GM12891 (cell line): ENCODE measurements around the gene MSI2.

Experiments used
- DNase-seq: peaks from one replicate; pipeline ENCODE4 v3.0.0; 2011; ENCODE audit warnings: low spot score; ENCODE audit not compliant: insufficient read length
- FAIRE-seq: peaks from 2 replicates; lab custom pipeline; 2011; peaks lifted over from hg19 to GRCh38; lab: Jason Lieb, UNC
- PAX5 ChIP-seq: IDR thresholded peaks from 2 replicates; pipeline ENCODE4 v1.6.1; 2011; ENCODE audit warnings: low read length, moderate library complexity, mild to moderate bottlenecking; ENCODE audit not compliant: insufficient read depth, severe bottlenecking
- POLR2A ChIP-seq: IDR thresholded peaks from 2 replicates; pipeline ENCODE4 v1.6.1; 2011; ENCODE audit warnings: low read depth, low read length, control low read depth
- POLR2AphosphoS5 ChIP-seq: IDR thresholded peaks from 2 replicates; pipeline ENCODE4 v1.6.1; 2011; ENCODE audit warnings: low read depth, low read length, control low read depth
- POU2F2 ChIP-seq: IDR thresholded peaks from 2 replicates; pipeline ENCODE4 v1.6.1; 2011; ENCODE audit warnings: low read depth, mild to moderate bottlenecking, control low read depth, low read length, moderate library complexity
- SPI1 ChIP-seq: IDR thresholded peaks from 2 replicates; pipeline ENCODE4 v1.6.1; 2011; ENCODE audit warnings: low read depth, low read length, control low read depth
- TAF1 ChIP-seq: IDR thresholded peaks from 2 replicates; pipeline ENCODE4 v1.6.1; 2011; ENCODE audit warnings: low read depth, low read length, control low read depth

The MSI2 gene

GRCh38 chr17:57442914-57443571, 186.7 kb downstream of the MSI2 start:
- peak; percentile 82 for FAIRE-seq
- DNase-seq = no peak
- no peak for TF ChIP-seq TAF1
- no peak for TF ChIP-seq POLR2A
- TF ChIP-seq POLR2AphosphoS5 = no peak
- no peak for TF ChIP-seq PAX5
- TF ChIP-seq SPI1 = no peak
- no peak for TF ChIP-seq POU2F2

DNA sequence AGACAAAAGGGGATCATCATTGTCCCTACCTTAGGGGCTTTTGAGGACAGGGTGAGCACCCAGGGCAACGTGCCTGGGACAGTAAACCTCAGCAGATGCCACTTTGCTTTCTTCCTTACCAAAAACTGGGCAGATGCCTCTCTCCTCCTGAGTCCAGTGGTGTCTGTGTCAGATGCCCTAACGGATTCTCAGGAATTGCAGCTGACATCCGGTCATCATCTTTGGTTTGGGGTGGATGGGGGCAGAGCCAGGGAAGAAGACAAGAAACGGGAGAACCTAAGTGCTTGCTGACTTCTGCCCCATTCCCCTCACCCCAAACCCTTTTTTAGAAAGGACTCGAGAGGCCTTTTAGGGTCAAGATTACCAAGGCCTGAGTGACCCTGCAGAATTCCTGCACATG, 187.5 kb downstream of the MSI2 start:
- TF ChIP-seq POU2F2 (no peak), TAF1 (no peak), PAX5 (no peak), POLR2AphosphoS5 (no peak), POLR2A (no peak), SPI1 (no peak)
- DNase-seq (no peak), FAIRE-seq (peak; percentile 16)

DNA sequence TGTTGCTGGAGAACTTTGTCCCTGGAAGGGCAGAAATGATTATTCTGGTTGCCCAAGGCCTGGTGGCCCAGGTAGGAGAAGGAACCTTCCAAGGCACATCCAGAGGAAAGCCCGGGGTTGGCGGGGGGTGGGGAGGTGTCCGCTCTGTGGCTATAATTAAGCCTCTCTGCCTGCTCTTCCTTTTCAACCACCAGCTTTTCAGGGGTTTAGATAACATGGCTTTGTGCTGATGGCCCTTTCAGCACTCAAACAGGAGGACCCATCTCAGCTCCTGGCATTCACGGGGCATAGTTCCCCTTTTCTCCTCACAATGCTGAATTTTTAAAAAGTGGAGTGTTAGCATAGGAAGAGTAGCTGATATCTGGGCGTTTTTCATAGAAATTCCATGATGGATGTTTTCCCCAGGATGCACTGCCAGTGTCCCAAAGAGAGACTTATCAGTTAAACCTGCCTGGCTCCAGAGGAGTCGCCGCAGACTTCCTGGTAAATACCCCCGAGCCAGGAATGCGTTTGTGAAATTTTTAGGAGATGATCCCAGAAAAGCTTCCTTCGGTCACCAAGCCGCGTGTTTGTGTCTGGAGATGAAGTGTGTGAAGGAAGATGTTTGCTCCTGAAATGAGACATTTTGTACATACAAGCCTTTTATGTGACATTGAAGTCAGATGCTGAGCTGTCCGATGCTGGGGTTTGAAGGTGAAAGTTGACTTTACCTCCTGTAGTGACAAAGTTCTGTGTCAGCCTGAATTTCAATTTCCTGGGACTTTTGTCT, 188.5 kb downstream of the MSI2 start:
- FAIRE-seq (peak; percentile 47), DNase-seq (no peak)

GRCh38 chr17:57445772-57446472, 189.6 kb downstream of the MSI2 start:
- no peak for FAIRE-seq
- TF ChIP-seq SPI1 = no peak
- TF ChIP-seq TAF1 = no peak
- TF ChIP-seq POLR2AphosphoS5 = no peak
- TF ChIP-seq PAX5 = no peak
- no peak for TF ChIP-seq POU2F2
- TF ChIP-seq POLR2A = no peak
- DNase-seq = no peak

More for the DNA sequence above, 188.5 kb downstream of the MSI2 start:
- TF ChIP-seq PAX5 (no peak), POLR2A (no peak), POLR2AphosphoS5 (no peak), TAF1 (no peak), SPI1 (no peak), POU2F2 (no peak)

DNA sequence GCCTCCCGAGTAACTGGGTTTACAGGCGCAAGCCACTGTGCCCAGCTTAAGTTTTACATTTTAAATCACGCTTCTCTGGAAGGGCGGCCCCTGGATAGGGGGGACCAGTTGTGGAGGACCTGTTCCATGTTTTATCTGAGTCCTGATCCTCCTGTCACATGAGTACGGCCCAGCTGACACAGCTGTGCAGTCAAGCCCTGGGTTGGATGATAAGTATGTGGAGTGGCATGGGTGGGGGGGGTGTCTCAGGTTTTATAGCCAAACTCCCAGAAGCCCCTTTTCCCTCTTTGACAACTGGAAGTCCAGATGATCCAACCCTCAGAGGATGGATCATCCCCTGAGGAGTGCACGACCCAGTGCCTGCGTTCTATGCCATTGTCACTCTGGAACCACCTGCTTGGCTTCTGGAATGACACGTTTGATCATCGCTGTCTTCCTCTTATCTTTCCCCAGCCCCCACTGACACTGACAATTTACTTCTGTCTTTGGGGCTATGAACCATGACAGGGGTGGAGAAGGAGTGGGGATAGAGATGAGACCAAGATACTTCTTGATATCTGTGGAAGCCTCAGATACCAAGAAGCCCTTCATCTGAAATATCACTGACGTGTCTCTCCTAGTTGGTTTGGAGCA, 191.2 kb downstream of the MSI2 start:
- no peak for DNase-seq
- FAIRE-seq = peak; percentile 80
- peak; percentile 11 for TF ChIP-seq PAX5
- TF ChIP-seq TAF1 = no peak

DNA sequence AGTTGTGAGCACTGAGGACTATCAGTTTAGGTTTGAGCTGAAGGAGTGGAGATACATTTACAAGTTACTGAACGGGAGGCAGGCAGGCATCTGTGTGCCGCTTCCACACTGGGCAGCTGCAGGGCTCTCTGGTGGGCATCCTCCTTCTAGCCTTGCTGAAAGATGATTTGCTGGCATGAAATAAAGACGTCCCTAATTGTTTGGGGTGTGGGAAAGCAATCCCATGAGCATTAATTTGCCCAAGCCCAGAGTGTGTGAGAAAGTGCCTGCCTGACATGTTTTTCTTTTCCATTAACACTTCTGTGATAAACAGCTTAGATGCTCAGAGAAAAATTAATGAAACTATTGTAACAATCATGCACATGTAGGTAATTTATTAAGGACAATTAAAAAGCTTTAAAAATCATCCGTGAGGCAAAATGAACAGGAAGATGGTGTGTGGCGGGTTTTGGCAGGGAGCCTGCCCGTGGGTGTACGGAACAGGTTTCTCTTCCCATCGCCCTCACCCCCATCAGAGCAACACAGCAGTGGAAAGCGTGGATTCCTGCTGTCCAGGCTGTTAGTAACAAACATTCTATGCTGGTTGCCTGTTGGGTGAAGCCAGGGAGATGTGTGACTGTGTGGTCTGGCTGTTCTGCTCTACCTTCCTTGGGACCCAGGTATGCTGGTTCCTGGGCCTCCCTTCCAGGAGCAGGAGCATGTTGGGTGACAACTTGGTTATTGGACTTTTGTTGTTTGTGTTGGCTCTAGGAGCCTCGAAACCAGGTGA, 191.9 kb downstream of the MSI2 start:
- no peak for DNase-seq
- TF ChIP-seq TAF1 (no peak), POLR2A (no peak), PAX5 (no peak), SPI1 (no peak), POU2F2 (no peak), POLR2AphosphoS5 (no peak)
- no peak for FAIRE-seq

DNA sequence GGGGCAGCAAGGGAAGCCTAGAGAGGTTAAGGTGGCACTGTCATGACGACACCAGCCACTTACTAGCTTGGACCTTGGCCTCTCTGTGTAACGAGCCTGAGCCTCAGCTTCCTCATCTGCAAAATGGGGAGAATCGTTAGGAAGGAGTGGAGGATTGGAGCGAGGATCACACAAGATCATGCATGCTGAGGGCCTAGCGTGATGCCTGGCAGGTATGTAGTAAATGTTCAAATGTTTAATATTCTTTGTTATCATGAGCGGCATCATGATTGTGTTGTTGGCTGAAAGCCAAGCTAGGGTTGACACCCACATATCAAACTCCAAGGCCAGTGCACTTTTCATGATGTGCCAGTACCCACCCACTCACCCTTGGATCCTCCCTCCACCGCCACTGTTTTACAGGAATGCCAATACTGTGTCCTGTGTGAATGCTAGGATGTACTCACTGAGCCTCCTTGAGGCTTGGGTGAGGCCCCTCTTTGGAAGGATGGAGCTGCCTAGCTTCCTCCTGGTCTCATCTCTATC, 192.5 kb downstream of the MSI2 start:
- DNase-seq = no peak
- FAIRE-seq = no peak
- TF ChIP-seq SPI1 (no peak), TAF1 (no peak), POU2F2 (no peak)

- FAIRE-seq = peak; percentile 26
- DNase-seq = no peak
- TF ChIP-seq SPI1 = no peak
- TF ChIP-seq TAF1 = no peak
- TF ChIP-seq POU2F2 = no peak
- TF ChIP-seq POLR2AphosphoS5 = no peak
- TF ChIP-seq POLR2A = no peak
- TF ChIP-seq PAX5 = no peak
Measured at GRCh38 chr17:57451191-57451590, 194.9 kb downstream of the MSI2 start.

DNA sequence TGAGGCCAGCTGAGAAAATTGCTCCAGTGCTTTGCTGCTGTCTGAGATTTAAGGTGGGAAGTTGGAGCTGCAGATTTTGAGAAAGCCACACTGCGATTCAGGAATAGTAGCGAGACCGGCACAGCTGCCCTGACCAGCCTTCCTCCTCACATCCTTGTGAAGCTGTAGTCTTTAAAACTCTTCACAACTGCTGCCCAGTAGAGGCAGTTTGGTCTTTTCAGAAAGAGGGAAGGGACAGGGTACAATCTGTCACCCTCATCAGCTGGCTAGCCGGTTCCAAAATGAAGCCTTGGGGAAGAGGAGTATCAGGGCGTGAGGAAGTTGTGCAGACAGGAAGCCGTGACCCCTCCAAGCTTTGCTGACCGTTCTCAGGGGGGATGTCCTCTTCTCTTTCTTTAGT, 195.3 kb downstream of the MSI2 start:
- no peak for FAIRE-seq
- DNase-seq = no peak
- TF ChIP-seq POLR2A (no peak), TAF1 (no peak), POU2F2 (no peak), SPI1 (no peak), POLR2AphosphoS5 (no peak), PAX5 (no peak)
